ENCODE results near the gene HOXA5.

DNA sequence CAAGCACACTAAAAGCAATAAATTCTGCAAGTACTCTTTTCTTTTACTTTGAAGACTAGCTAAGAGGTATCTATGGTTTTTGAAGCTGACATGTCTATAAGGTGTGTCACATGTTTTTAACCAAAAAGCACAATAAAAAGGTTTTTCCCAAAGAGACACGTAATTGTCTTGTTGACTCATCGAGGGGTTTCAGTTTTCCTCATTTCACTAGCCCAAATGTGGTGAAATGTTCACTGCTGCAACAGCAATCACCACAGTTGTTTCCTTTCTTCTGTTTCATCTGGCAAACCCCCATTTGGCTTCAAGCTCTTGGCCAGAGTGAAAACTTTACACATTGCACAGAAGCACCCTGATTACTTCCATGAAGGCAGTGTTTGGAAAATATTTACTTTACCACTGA lies 9.1 kb downstream of the HOXA5 start:
- TF ChIP-seq, protein P1, sequence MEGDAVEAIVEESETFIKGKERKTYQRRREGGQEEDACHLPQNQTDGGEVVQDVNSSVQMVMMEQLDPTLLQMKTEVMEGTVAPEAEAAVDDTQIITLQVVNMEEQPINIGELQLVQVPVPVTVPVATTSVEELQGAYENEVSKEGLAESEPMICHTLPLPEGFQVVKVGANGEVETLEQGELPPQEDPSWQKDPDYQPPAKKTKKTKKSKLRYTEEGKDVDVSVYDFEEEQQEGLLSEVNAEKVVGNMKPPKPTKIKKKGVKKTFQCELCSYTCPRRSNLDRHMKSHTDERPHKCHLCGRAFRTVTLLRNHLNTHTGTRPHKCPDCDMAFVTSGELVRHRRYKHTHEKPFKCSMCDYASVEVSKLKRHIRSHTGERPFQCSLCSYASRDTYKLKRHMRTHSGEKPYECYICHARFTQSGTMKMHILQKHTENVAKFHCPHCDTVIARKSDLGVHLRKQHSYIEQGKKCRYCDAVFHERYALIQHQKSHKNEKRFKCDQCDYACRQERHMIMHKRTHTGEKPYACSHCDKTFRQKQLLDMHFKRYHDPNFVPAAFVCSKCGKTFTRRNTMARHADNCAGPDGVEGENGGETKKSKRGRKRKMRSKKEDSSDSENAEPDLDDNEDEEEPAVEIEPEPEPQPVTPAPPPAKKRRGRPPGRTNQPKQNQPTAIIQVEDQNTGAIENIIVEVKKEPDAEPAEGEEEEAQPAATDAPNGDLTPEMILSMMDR (conservative IDR thresholded peaks at IDR 0.05; ENCODE audit: low read depth, low read length) = no peak
- TF ChIP-seq EZH2 (IDR thresholded peaks at IDR 0.05; ENCODE audit: low read length, unreplicated experiment) = no peak

Measured in PC-3 (cell line).